ENCODE results near the gene DRAM1. TPM values are rescaled to one million over a fixed set of nuclear protein-coding genes. Genes with fewer than 3 reads are reported as not detected.

Gene DRAM1
- total RNA-seq, 1 experiment from 2014 or later: 6.5 TPM

DNA sequence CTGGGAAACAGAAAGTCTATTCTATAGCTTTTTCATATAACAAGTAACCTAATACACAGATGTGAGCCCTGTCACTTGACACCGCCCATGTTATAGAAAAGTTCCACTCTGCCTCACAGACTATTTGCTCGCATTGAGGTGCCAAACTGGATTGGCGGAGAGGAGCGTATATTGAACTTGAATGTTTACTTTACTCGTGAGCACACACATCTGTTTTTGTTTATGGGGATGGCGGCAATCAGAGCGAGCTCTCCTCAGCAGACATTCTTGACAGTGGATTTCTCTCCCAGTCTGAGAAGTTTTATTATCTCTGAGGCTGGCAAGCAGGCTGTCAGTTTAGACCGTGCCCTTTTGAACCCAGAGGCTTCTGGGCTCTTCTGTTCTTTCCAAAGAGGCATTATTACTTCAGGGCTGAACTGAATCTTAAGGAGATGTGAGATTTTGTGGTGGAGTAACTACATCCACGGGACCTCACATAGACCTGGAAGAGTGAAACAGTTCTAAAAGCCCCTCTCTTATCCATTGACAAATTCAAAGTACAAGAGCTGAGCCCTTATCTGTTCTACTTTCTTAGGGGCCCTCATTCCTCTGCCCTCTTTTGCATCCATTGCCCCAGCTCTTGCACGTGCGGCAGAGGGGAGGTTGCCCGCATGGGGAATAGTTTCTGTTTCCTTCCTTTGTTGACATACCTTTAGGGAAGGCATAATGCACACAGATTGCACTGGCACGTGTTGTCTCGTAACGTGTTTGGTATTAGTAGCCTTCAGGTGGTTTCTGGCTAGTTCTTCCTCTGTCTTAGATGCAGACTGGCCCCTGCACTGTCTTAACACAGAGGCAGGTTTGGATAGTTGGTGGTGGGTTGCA is 68.2 kb downstream of the DRAM1 start:
- no peak overlapping the region for H2AFZ ChIP-seq (ENCODE audit: low read length)

More for the DNA sequence above, 68.2 kb downstream of the DRAM1 start:
- Mint-ChIP-seq H3K9me3 (peaks cover 0 to 3% of the 10 kb centered on the region in 2 experiments; a peak in 1 of 5 replicates), H3K27ac (peak overlapping the region in 1 of 3 experiments; percentile 63; a peak in 1 of 7 replicates), H3K27me3 (ENCODE audit: low read depth) (no peaks in the 10 kb centered on the region), H3K4me3 (no peak overlapping the region), H3K36me3 (ENCODE audit: insufficient read depth in 1 of 3, low read depth in 3 of 3) (no peaks in the 10 kb centered on the region), H3K4me1 (peaks cover 2 to 3% of the 10 kb centered on the region in 2 experiments; a peak in 3 of 4 replicates)
- no peak overlapping the region for H2AK5ac ChIP-seq (ENCODE audit: insufficient read length, low read length)
- no peak overlapping the region for H4K8ac ChIP-seq (replicated peaks; ENCODE audit: insufficient read length, low read depth, low read length)
- H3K4me1 ChIP-seq (ENCODE audit: insufficient read depth, low read length): no peaks in the 10 kb centered on the region; the same call in 1 of the 2 replicates
- no peaks in the 10 kb centered on the region for H3K27me3 ChIP-seq (ENCODE audit: insufficient read depth, low read length)
- H2BK12ac ChIP-seq (ENCODE audit: insufficient read length, low read depth, low read length): no peak overlapping the region
- no peaks in the 10 kb centered on the region for H3K79me2 ChIP-seq (ENCODE audit: insufficient read depth, low read length)
- H2BK15ac ChIP-seq (ENCODE audit: low read depth, low read length): no peak overlapping the region
- no peak overlapping the region for H2BK120ac ChIP-seq (ENCODE audit: low read depth, low read length, poor library complexity, severe bottlenecking)
- no peak overlapping the region for H4K91ac ChIP-seq (ENCODE audit: insufficient read length, low read depth, low read length)
- no peak overlapping the region for H3K9ac ChIP-seq (ENCODE audit: extremely low read depth, insufficient read length, low read length)
- H3K4me2 ChIP-seq (ENCODE audit: insufficient read depth, insufficient read length, low read length): no peak overlapping the region
- H3K4ac ChIP-seq (ENCODE audit: low read depth, low read length): no peak overlapping the region
- no peak overlapping the region for H2BK5ac ChIP-seq (ENCODE audit: insufficient read length, low read length)
- no peaks in the 10 kb centered on the region for H3K9me3 ChIP-seq (ENCODE audit: control insufficient read depth, low read depth, low read length)
- H3K18ac ChIP-seq (ENCODE audit: insufficient read length, low read depth, low read length): no peak overlapping the region
- H3K23ac ChIP-seq (ENCODE audit: insufficient read length, low read depth, low read length): no peak overlapping the region
- no peak overlapping the region for H3K27ac ChIP-seq (ENCODE audit: insufficient read length, low read depth, low read length)
- no peak overlapping the region for H3T11ph ChIP-seq (ENCODE audit: low read length)
- DNase-seq: no peak
- no peaks in the 10 kb centered on the region for H3K23me2 ChIP-seq (ENCODE audit: insufficient read length, low read depth, low read length, poor library complexity, severe bottlenecking)
- TF ChIP-seq, protein P1, sequence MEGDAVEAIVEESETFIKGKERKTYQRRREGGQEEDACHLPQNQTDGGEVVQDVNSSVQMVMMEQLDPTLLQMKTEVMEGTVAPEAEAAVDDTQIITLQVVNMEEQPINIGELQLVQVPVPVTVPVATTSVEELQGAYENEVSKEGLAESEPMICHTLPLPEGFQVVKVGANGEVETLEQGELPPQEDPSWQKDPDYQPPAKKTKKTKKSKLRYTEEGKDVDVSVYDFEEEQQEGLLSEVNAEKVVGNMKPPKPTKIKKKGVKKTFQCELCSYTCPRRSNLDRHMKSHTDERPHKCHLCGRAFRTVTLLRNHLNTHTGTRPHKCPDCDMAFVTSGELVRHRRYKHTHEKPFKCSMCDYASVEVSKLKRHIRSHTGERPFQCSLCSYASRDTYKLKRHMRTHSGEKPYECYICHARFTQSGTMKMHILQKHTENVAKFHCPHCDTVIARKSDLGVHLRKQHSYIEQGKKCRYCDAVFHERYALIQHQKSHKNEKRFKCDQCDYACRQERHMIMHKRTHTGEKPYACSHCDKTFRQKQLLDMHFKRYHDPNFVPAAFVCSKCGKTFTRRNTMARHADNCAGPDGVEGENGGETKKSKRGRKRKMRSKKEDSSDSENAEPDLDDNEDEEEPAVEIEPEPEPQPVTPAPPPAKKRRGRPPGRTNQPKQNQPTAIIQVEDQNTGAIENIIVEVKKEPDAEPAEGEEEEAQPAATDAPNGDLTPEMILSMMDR (conservative IDR thresholded peaks at IDR 0.05): no peak
- H3K79me1 ChIP-seq (ENCODE audit: insufficient read depth, low read depth, low read length, poor library complexity, severe bottlenecking): no peaks in the 10 kb centered on the region
- no peak overlapping the region for H3K56ac ChIP-seq (ENCODE audit: insufficient read length, low read depth, low read length)
- H4K20me1 ChIP-seq (ENCODE audit: control insufficient read depth, insufficient read depth, insufficient read length): no peaks in the 10 kb centered on the region
- no CpG with 5 or more reads among the region's 15 CpGs for WGBS (ENCODE audit: extremely low coverage, insufficient read length, low lambda C conversion rate)
- no peak overlapping the region for H2BK20ac ChIP-seq (ENCODE audit: low read depth, low read length, poor library complexity, severe bottlenecking)
- no peak overlapping the region for H4K5ac ChIP-seq (ENCODE audit: insufficient read length, low read depth, low read length)
- H3K14ac ChIP-seq (ENCODE audit: insufficient read depth, low read length): no peak overlapping the region
